HG02588 (cell line): Measurements from ENCODE around the gene CACFD1.

Source experiments
- ATAC-seq: cut with Tn5 transposase; IDR thresholded peaks from one replicate; pipeline ENCODE4 v1.9.1; 2021; ENCODE audit warnings: mild to moderate bottlenecking, moderate library complexity; ENCODE audit not compliant: unreplicated experiment

The CACFD1 gene

GRCh38 chr9:133463864-133464615, 4.3 kb downstream of the CACFD1 start:
- ATAC-seq = no peak

GRCh38 chr9:133464638-133465037, 4.9 kb downstream of the CACFD1 start:
- ATAC-seq = no peak

- ATAC-seq = no peak
These were observed 6.2 kb downstream of the CACFD1 start for GRCh38 chr9:133465984-133466383.

- no peak for ATAC-seq
These were observed 7.3 kb downstream of the CACFD1 start for GRCh38 chr9:133467101-133467500.

GRCh38 chr9:133468374-133468773, 8.6 kb downstream of the CACFD1 start:
- no peak for ATAC-seq

- no peak for ATAC-seq
These were observed 9.1 kb downstream of the CACFD1 start for GRCh38 chr9:133468777-133469421.

- no peak for ATAC-seq
These were observed 10.7 kb downstream of the CACFD1 start for GRCh38 chr9:133470427-133470924.

GRCh38 chr9:133470988-133471387, 11.2 kb downstream of the CACFD1 start:
- ATAC-seq = no peak

GRCh38 chr9:133471551-133472276, 11.9 kb downstream of the CACFD1 start:
- no peak for ATAC-seq

- ATAC-seq = no peak
These were observed 12.5 kb downstream of the CACFD1 start for GRCh38 chr9:133472277-133472645.

GRCh38 chr9:133472753-133473378, 13.1 kb downstream of the CACFD1 start:
- no peak for ATAC-seq

GRCh38 chr9:133473743-133474142, 14.0 kb downstream of the CACFD1 start:
- ATAC-seq = no peak

- ATAC-seq = no peak
These were observed 14.4 kb downstream of the CACFD1 start for GRCh38 chr9:133474215-133474614.

- ATAC-seq = no peak
These were observed 15.1 kb downstream of the CACFD1 start for GRCh38 chr9:133474853-133475252.

GRCh38 chr9:133475292-133476012, 15.7 kb downstream of the CACFD1 start:
- no peak for ATAC-seq

- no peak for ATAC-seq
These were observed 16.5 kb downstream of the CACFD1 start for GRCh38 chr9:133476036-133476931.

GRCh38 chr9:133476941-133477340, 17.2 kb downstream of the CACFD1 start:
- ATAC-seq = no peak

GRCh38 chr9:133477461-133477860, 17.7 kb downstream of the CACFD1 start:
- no peak for ATAC-seq

- peak; percentile 25 for ATAC-seq
These were observed 18.4 kb downstream of the CACFD1 start for GRCh38 chr9:133477992-133478850.
